HepG2 (cell line): ENCODE results near the gene PRDX2. TPM values are rescaled to one million over a fixed set of nuclear protein-coding genes. Genes with fewer than 3 reads are reported as not detected.

Experiments used
- ATAC-seq: fragments of 200-7000 bp; cut with Tn5 transposase; 3 replicates; pipeline ENCODE4 v1.9.1; 2020; ENCODE audit warnings: mild to moderate bottlenecking, moderate library complexity
- BruUV-seq: library from RNA; stranded (reverse); fragments of 400-500 nt; replicated peaks from 2 replicates; lab custom pipeline; 2021; lab: Mats Ljungman, UMichigan
- CTCF ChIA-PET: fragments of 300-600 bp; formaldehyde crosslinking; extraction: SDS; loops from one replicate; lab custom pipeline; 2021; ENCODE audit warnings: low total read pairs, inconsistent platforms, low intra/inter-chr PET ratio; lab: Yijun Ruan, JAX
- POLR2A ChIA-PET: fragments of 350-600 bp; sonication (Branson Sonifier 250); formaldehyde crosslinking; loops from one replicate; lab custom pipeline; 2020; ENCODE audit warnings: antibody characterized with exemption, inconsistent platforms; lab: Yijun Ruan, JAX
- DNase-seq: peaks from one replicate; pipeline ENCODE4 v3.0.0-alpha.2; 2015; ENCODE audit warnings: low spot score
- FAIRE-seq: peaks from 3 replicates; lab custom pipeline; 2011; peaks lifted over from hg19 to GRCh38; lab: Jason Lieb, UNC
- H2AFZ ChIP-seq: one replicate; pipeline ENCODE4 v1.6.1; 2011; ENCODE audit warnings: low read length, inconsistent platforms
- H3K27ac ChIP-seq: fragments of 300-600 bp; 3 replicates; pipeline ENCODE4 v1.8.0; 2011; ENCODE audit warnings: mixed run types, mild to moderate bottlenecking, mixed read lengths, low read length, inconsistent platforms; ENCODE audit not compliant: insufficient read depth; ENCODE audit errors: extremely low read length
- H3K27me3 ChIP-seq, 2 experiments: fragments of 200-600 bp in 1 of 2; 2 replicates in 1 of 2; 3 replicates in 1 of 2; pipeline versions ENCODE4 v1.6.0 to v1.8.0; 2011; ENCODE audit warnings: low read length in 2 of 2, mild to moderate bottlenecking in 2 of 2, moderate library complexity in 2 of 2, inconsistent platforms in 1 of 2; ENCODE audit not compliant: insufficient read depth in 2 of 2, control insufficient read depth in 1 of 2
- H3K36me3 ChIP-seq, 2 experiments: fragments of 200-600 bp in 1 of 2; replicated peaks in 1 of 2; 2 replicates in 1 of 2; 3 replicates in 1 of 2; pipeline versions ENCODE4 v1.5.1 to v1.8.0; 2011; ENCODE audit warnings: low read length in 2 of 2, inconsistent platforms in 1 of 2; ENCODE audit not compliant: insufficient read depth in 2 of 2, control insufficient read depth in 1 of 2
- H3K4me1 ChIP-seq: 2 replicates; pipeline ENCODE4 v1.5.1; 2012; ENCODE audit warnings: low read length, inconsistent platforms; ENCODE audit not compliant: insufficient read depth
- H3K4me2 ChIP-seq: 2 replicates; pipeline ENCODE4 v1.6.0; 2011; ENCODE audit warnings: low read depth, low read length, inconsistent platforms
- H3K4me3 ChIP-seq, 3 experiments: fragments of 200-600 bp in 1 of 3; sonication (generic), shearing (Covaris generic) in 1 of 3; replicated peaks in 1 of 3; 2 replicates each; pipeline ENCODE4 v1.5.1; 2011 to 2016; ENCODE audit warnings: low read length in 3 of 3, inconsistent platforms in 2 of 3, low read depth in 2 of 3, mild to moderate bottlenecking in 2 of 3, control low read depth in 1 of 3, mixed read lengths in 1 of 3; ENCODE audit not compliant: insufficient read depth in 1 of 3
- H3K79me2 ChIP-seq: one replicate; pipeline ENCODE4 v1.6.1; 2011; ENCODE audit warnings: low read length, inconsistent platforms; ENCODE audit not compliant: insufficient read depth
- H3K9ac ChIP-seq: 2 replicates; pipeline ENCODE4 v1.6.0; 2011; ENCODE audit warnings: mild to moderate bottlenecking, low read depth, low read length, inconsistent platforms; ENCODE audit not compliant: insufficient read depth
- H3K9me3 ChIP-seq: 2 replicates; pipeline ENCODE4 v1.5.1; 2012; ENCODE audit warnings: mild to moderate bottlenecking, low read length
- H4K20me1 ChIP-seq: 2 replicates; pipeline ENCODE4 v1.6.0; 2011; ENCODE audit warnings: inconsistent platforms, mild to moderate bottlenecking, low read length, moderate library complexity; ENCODE audit not compliant: insufficient read depth
- FOXA1 ChIP-seq, 2 experiments: fragments of 450-650 bp in 1 of 2; sonication (generic) in 1 of 2; formaldehyde crosslinking in 1 of 2; IDR thresholded peaks; 2 replicates each; pipeline versions ENCODE4 v1.4.0 to v1.6.1; 2016 to 2020; ENCODE audit warnings: missing genetic modification reagents in 1 of 2
- GFI1 ChIP-seq: sonication (generic); formaldehyde crosslinking; IDR thresholded peaks from 2 replicates; pipeline ENCODE4 v1.5.0; 2020; ENCODE audit warnings: missing genetic modification reagents, mild to moderate bottlenecking, borderline replicate concordance
- HOXA7 ChIP-seq: sonication (generic); formaldehyde crosslinking; IDR thresholded peaks from 2 replicates; pipeline ENCODE4 v1.8.1; 2022; ENCODE audit warnings: mild to moderate bottlenecking, missing genetic modification reagents, moderate library complexity
- POLR2A ChIP-seq, 2 experiments: IDR thresholded peaks; 2 replicates each; pipeline ENCODE4 v1.6.1; 2011; ENCODE audit warnings: low read depth in 2 of 2, low read length in 2 of 2, mild to moderate bottlenecking in 1 of 2, moderate library complexity in 1 of 2; ENCODE audit not compliant: insufficient read depth in 1 of 2
- REL ChIP-seq: sonication (generic); formaldehyde crosslinking; conservative IDR thresholded peaks from 2 replicates; pipeline ENCODE4 v1.8.0; 2022; ENCODE audit warnings: mild to moderate bottlenecking, missing genetic modification reagents, moderate library complexity
- SIN3A ChIP-seq: IDR thresholded peaks from 2 replicates; pipeline ENCODE4 v1.6.1; 2011; ENCODE audit warnings: low read depth, mild to moderate bottlenecking, control low read depth, low read length, borderline replicate concordance
- ZBTB7B ChIP-seq: sonication (generic); formaldehyde crosslinking; IDR thresholded peaks from 2 replicates; pipeline ENCODE4 v1.4.0; 2020; ENCODE audit warnings: missing genetic modification reagents
- ZC3H13 ChIP-seq: sonication (generic); formaldehyde crosslinking; IDR thresholded peaks from 2 replicates; pipeline ENCODE4 v1.8.1; 2023; ENCODE audit warnings: mild to moderate bottlenecking, missing genetic modification reagents, moderate library complexity
- ZEB1 ChIP-seq: IDR thresholded peaks from 2 replicates; pipeline ENCODE4 v1.6.1; 2012; ENCODE audit warnings: mild to moderate bottlenecking, low read depth, inconsistent platforms; ENCODE audit not compliant: insufficient replicate concordance
- ZNF460 ChIP-seq: sonication (generic); formaldehyde crosslinking; IDR thresholded peaks from 2 replicates; pipeline ENCODE4 v1.5.1; 2020; ENCODE audit warnings: missing genetic modification reagents, mild to moderate bottlenecking, borderline replicate concordance
- ZNF501 ChIP-seq: sonication (generic); formaldehyde crosslinking; IDR thresholded peaks from 2 replicates; pipeline ENCODE4 v1.5.1; 2020; ENCODE audit warnings: mild to moderate bottlenecking, moderate library complexity, missing genetic modification reagents
- ZNF652 ChIP-seq: IDR thresholded peaks from 2 replicates; pipeline ENCODE4 v1.6.1; 2016; ENCODE audit warnings: low read depth, borderline replicate concordance
- ZSCAN20 ChIP-seq: sonication (generic); formaldehyde crosslinking; IDR thresholded peaks from 2 replicates; pipeline ENCODE4 v1.4.0; 2020; ENCODE audit warnings: missing genetic modification reagents, mild to moderate bottlenecking, borderline replicate concordance
- ZSCAN21 ChIP-seq: sonication (generic); formaldehyde crosslinking; IDR thresholded peaks from 2 replicates; pipeline ENCODE4 v1.8.0; 2022; ENCODE audit warnings: mild to moderate bottlenecking, missing genetic modification reagents, moderate library complexity, borderline replicate concordance
- ZSCAN30 ChIP-seq: sonication (generic); formaldehyde crosslinking; IDR thresholded peaks from 2 replicates; pipeline ENCODE4 v1.5.0; 2020; ENCODE audit warnings: mild to moderate bottlenecking, missing genetic modification reagents
- whole genome bisulfite sequencing: methylation state at CpG from one replicate; pipeline ENCODE4 v1.1.6; 2017; ENCODE audit warnings: low lambda C conversion rate; 5-methylcytosine and 5-hydroxymethylcytosine counted together
- in situ Hi-C: cut with HindIII; loops from 2 replicates; pipeline ENCODE4 v1.10.0; 2017; ENCODE audit warnings: low pct_unique_long_range_greater_than_20kb; ENCODE audit not compliant: extremely low pct_ligation_motif_present
- intact Hi-C: fragments of 100-400 bp; cut with micrococcal nuclease; formaldehyde crosslinking; loops from one replicate; pipeline ENCODE4 v1.10.0; 2022; ENCODE audit not compliant: unreplicated experiment
- polyA plus RNA-seq, 8 experiments: library from polyadenylated mRNA; depleted of rRNA in 3 of 8; stranded (reverse) in 7 of 8; unstranded in 1 of 8; fragments of >200 nt; fragmentation: Illumina TruSeq in 4 of 8; extraction: Trizol in 4 of 8; gene quantifications; 2 replicates each; pipeline versions ENCODE4 v1.2.1 to v1.2.3, GENCODE V29; 2011 to 2016; ENCODE audit warnings: low read depth in 4 of 8, missing spikeins in 1 of 8, mixed read lengths in 1 of 8; ENCODE audit not compliant: insufficient read depth in 1 of 8
- total RNA-seq, 5 experiments: library from RNA; depleted of rRNA; stranded (reverse); fragments of >200 nt; fragmentation: Illumina TruSeq; extraction: Trizol; gene quantifications; 2 replicates each; pipeline ENCODE4 v1.2.3, GENCODE V29; 2016; ENCODE audit warnings: low read depth in 1 of 5
- TF ChIP-seq, protein P1 (sequence below): sonication (generic); formaldehyde crosslinking; IDR thresholded peaks from 2 replicates; pipeline ENCODE4 v1.9.0; 2022; ENCODE audit warnings: missing genetic modification reagents, mild to moderate bottlenecking, borderline replicate concordance
- TF ChIP-seq, protein P2 (sequence below): sonication (generic); formaldehyde crosslinking; IDR thresholded peaks from 2 replicates; pipeline ENCODE4 v1.4.0; 2020; ENCODE audit warnings: mild to moderate bottlenecking, low read depth, missing genetic modification reagents
- TF ChIP-seq, protein P3 (sequence below): sonication (generic); formaldehyde crosslinking; IDR thresholded peaks from 2 replicates; pipeline ENCODE4 v1.5.0; 2020; ENCODE audit warnings: missing genetic modification reagents

Gene PRDX2
- total and polyA plus RNA-seq, 2 of the 13 experiments (the other 11 are each of a cell fraction or from before 2014, with no cell fraction given), result 218 to 381 TPM

DNA sequence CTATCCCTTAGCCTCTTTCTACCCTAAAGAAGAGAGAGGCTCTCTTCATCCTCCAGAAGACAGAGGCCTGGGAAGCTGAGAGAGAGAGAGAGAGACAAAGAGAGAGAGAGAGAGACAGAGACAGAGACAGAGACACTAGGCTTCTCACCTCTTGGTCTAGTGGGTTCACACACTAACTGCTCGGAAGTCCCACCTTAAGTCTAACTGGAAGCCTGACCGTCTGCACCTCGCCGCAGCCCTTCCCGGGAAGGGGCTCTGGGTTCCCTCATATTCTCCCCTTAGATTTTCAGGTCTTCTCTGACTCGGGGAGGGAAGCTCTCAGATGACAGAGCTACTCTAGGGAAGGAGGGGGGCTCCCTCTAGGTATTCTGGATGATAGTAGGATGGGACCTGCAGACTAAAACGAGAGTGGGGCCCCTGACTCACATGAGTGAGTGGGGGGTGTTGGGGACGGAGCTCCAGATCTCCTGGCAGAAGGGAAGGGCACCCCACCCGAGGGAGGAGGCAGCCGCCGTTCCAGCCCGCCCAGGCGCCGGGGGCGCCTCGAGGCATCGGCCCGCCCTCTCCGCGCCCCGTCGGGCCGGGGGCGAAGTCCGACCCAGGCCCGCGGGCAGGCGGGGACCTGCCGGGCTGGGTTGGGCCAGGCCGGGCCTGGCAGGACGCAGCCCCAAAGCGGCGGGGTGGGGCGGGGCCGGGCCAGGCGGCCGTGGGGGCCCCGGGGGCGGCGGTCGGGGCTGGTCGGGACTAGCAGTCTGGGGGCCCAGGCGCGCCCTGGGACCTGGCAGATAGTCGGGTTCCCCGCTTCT is 12.3 kb downstream of the PRDX2 start (continued):
- TF ChIP-seq, protein P1, sequence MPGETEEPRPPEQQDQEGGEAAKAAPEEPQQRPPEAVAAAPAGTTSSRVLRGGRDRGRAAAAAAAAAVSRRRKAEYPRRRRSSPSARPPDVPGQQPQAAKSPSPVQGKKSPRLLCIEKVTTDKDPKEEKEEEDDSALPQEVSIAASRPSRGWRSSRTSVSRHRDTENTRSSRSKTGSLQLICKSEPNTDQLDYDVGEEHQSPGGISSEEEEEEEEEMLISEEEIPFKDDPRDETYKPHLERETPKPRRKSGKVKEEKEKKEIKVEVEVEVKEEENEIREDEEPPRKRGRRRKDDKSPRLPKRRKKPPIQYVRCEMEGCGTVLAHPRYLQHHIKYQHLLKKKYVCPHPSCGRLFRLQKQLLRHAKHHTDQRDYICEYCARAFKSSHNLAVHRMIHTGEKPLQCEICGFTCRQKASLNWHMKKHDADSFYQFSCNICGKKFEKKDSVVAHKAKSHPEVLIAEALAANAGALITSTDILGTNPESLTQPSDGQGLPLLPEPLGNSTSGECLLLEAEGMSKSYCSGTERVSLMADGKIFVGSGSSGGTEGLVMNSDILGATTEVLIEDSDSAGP (CRISPR knock-in tag), result 0 out of 2 replicates have a peak, but pooled peaks have one; percentile 3
- TF ChIP-seq, protein P2, sequence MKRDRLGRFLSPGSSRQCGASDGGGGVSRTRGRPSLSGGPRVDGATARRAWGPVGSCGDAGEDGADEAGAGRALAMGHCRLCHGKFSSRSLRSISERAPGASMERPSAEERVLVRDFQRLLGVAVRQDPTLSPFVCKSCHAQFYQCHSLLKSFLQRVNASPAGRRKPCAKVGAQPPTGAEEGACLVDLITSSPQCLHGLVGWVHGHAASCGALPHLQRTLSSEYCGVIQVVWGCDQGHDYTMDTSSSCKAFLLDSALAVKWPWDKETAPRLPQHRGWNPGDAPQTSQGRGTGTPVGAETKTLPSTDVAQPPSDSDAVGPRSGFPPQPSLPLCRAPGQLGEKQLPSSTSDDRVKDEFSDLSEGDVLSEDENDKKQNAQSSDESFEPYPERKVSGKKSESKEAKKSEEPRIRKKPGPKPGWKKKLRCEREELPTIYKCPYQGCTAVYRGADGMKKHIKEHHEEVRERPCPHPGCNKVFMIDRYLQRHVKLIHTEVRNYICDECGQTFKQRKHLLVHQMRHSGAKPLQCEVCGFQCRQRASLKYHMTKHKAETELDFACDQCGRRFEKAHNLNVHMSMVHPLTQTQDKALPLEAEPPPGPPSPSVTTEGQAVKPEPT, result 0 out of 2 replicates have a peak, but pooled peaks have one; percentile 9
- TF ChIP-seq GFI1 (CRISPR knock-in tag), result 0 out of 2 replicates have a peak, but pooled peaks have one; percentile 8
- peak; percentile 4; the same call in 1 of the 2 replicates for TF ChIP-seq ZBTB7B (CRISPR knock-in tag)
- TF ChIP-seq SIN3A, result peak; percentile 37; the same call in 1 of the 2 replicates
- TF ChIP-seq POLR2A (IDR thresholded peaks at IDR 0.05; ENCODE audit: insufficient read depth in 1 of 2, low read depth in 2 of 2, low read length in 2 of 2), result peak in 1 of 2 experiments; percentile 46; a peak in 2 of 4 replicates

DNA sequence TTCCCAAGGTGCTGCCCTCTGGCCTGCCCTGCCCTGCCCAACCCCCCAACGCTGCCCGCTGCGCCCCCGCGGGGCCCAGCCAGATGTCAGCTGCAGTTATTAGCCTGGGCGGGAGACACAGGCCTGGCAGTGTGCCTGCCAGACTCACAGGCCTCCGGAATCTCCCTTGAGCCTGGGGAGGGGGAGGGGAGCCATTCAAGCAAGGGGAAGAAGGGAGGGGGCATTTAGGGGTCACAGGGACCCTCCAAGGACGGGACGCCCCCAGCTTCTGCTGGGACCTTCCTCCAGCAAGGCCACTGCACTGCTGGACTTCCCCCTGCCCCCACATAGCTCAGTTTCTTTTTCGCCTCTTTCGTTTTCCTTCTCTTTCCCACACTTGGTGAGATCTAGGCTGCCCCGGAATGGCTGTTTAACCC is 12.9 kb downstream of the PRDX2 start:
- Histone ChIP-seq H3K27me3 (no peaks in the 10 kb centered on the region; a peak in 2 of 5 replicates), H3K79me2 (peaks cover 8% of the 10 kb centered on the region), H3K4me2 (peak overlapping the region; percentile 99), H3K9me3 (no peaks in the 10 kb centered on the region), H4K20me1 (no peaks in the 10 kb centered on the region), H3K4me3 (peak overlapping the region; percentile 39 to 87 (median 47)), H2AFZ (no peak overlapping the region), H3K9ac (peak overlapping the region; percentile 89), H3K4me1 (peaks cover 66% of the 10 kb centered on the region), H3K27ac (peak overlapping the region; percentile 59), H3K36me3 (no peaks in the 10 kb centered on the region)
- WGBS, result 2% methylated on average over 11 of the region's 12 CpGs
- FAIRE-seq (no peak), DNase-seq (peak; percentile 41), ATAC-seq (no peak)
- TSS peak; percentile 52 for BruUV-seq
- intact Hi-C loops (no loop called here), in situ Hi-C loops (no loop called here)
- ChIA-PET POLR2A (interaction anchor here (1.4 to 1.9 kb wide), 3 partner anchors 11 to 65 kb away, joined by 4 to 21 read pairs (median 8); partner anchors contain the start of genes GET3 and TNPO2), CTCF (interaction anchor here (1.4 kb wide), 1 partner anchor 10 kb away, joined by 4 read pairs; no protein-coding TSS in a partner anchor)
- TF ChIP-seq ZSCAN21 (CRISPR knock-in tag) (0 out of 2 replicates have a peak, but pooled peaks have one; percentile 37), ZNF652 (no peak), REL (CRISPR knock-in tag) (no peak), ZSCAN30 (CRISPR knock-in tag) (no peak), ZSCAN20 (CRISPR knock-in tag) (no peak), HOXA7 (CRISPR knock-in tag) (no peak), ZC3H13 (no peak), ZNF460 (no peak), ZEB1 (no peak), ZNF501 (CRISPR knock-in tag) (0 out of 2 replicates have a peak, but pooled peaks have one; percentile 14), FOXA1 (IDR thresholded peaks at IDR 0.05) (no peak), FOXA1 (CRISPR knock-in tag; IDR thresholded peaks at IDR 0.05) (no peak)
- TF ChIP-seq, protein P3, sequence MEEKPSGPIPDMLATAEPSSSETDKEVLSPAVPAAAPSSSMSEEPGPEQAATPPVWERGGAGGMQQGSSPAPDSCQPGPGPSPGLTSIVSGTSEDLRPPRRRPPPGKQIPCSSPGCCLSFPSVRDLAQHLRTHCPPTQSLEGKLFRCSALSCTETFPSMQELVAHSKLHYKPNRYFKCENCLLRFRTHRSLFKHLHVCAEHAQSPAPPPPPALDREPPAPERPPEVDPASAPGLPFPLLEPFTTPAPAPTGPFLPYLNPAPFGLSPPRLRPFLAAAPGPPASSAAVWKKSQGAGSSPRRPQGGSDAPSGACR (CRISPR knock-in tag), result 0 out of 2 replicates have a peak, but pooled peaks have one; percentile 44
